ENCODE data around the gene NCKAP5.

Gene NCKAP5

GRCh38 chr2:132980304-132980703 lies 588.0 kb downstream of the NCKAP5 start:
- CTCF ChIA-PET, result no interaction called here
- DNase-seq (ENCODE audit: extremely low spot score), result no peak
- TF ChIP-seq CTCF (IDR thresholded peaks at IDR 0.05; ENCODE audit: control extremely low read depth, extremely low read depth, low read depth, missing control alignments), result no peak
- POLR2A ChIA-PET, result no interaction called here

DNA sequence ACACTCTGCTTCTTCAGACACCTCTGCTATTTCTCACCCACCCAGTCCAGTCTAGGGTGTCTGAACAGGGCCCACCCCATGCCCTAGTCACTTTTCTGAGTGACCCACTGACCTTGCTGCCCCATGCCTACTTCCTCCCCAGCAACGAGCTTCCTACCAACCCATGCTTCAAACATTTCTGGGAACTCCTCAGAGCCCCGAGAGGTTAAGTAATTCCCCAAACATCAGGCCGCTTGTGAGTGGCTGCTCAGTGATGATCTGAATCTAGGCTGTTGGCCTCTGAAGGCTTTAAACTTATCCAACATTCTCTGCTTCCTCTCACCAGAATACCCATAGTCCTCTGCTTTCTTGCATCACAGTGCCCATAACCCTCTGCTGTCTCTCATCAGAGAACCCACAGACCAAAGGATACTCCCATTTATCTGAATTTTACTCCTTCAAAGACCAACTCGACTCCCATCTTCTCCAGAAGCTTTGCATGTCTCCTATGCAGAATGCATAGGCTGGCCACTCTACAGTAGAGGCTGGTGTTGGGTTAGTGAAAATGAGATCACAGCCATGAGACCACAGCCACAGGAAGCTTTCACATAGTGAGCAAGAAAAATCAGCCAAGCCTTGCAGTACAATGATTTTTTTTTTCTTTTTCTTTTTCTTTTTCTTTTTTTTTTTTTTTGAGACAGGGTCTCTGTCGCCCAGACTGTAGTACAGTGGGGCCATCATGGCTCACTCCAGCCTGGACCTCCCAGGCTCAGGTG lies 588.7 kb downstream of the NCKAP5 start:
- no peak for TF ChIP-seq CTCF (IDR thresholded peaks at IDR 0.05; ENCODE audit: control extremely low read depth, extremely low read depth, low read depth, missing control alignments)
- DNase-seq (ENCODE audit: extremely low spot score), result peak; percentile 8
- POLR2A ChIA-PET, result no interaction called here
- CTCF ChIA-PET, result interaction anchor here (1.1 kb wide), 2 partner anchors 11 to 34 kb away, joined by 3 to 4 read pairs; no protein-coding TSS in a partner anchor

GRCh38 chr2:132978840-132979239 lies 589.4 kb downstream of the NCKAP5 start:
- ChIA-PET CTCF (interaction anchor here (1.1 to 1.7 kb wide), 5 partner anchors 10 to 35 kb away, joined by 3 to 5 read pairs (median 3); no protein-coding TSS in a partner anchor), POLR2A (no interaction called here)
- no peak for TF ChIP-seq CTCF (IDR thresholded peaks at IDR 0.05; ENCODE audit: control extremely low read depth, extremely low read depth, low read depth, missing control alignments)
- no peak for DNase-seq (ENCODE audit: extremely low spot score)

GRCh38 chr2:132977812-132978529 lies 590.3 kb downstream of the NCKAP5 start:
- POLR2A ChIA-PET, result no interaction called here
- no peak for TF ChIP-seq CTCF (IDR thresholded peaks at IDR 0.05; ENCODE audit: control extremely low read depth, extremely low read depth, low read depth, missing control alignments)
- CTCF ChIA-PET, result interaction anchor here (0.8 to 1.7 kb wide), 7 partner anchors 9 to 35 kb away, joined by 3 to 5 read pairs (median 3); no protein-coding TSS in a partner anchor

DNA sequence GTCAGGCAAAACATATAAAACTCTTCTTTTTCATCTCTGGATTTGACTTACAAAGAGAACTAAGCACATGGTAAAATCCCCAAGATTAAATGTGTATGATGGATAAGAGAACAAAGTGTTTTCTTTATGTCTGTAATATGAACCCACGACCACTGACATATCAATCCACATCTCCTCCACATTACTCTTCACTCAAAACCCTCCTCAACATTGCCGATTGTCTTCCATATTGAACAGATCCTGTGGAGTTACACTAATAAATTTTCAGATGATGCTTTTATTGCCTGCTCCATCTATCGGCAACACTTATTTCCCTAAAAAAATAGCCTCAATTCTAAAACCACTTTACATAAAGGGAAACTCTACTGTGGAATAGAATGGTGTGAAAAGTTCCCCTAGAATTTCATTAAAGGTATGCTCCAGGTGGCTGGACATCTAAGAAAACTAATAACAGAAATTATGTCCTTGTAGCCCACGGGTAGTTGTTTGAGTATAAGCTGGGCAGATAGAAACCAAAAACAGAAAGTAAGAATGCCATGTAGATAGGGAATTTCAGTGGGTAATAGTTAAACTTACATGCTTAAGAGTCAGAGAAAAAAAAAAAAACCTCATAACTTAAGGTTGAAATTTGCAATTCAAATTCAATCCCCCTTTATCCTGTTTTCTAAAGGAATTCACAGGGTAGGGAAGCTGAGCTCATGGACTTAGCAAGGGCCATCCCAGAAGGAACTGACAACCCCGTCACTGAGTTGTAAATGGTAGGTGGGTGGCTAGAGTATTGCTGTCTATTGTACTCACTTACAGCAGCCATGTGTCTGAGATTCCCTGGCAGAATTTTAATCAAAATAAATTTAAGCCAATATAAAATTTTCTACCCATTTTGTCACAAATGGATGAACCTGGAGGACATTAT lies 592.8 kb downstream of the NCKAP5 start:
- POLR2A ChIA-PET, result no interaction called here
- TF ChIP-seq CTCF (IDR thresholded peaks at IDR 0.05; ENCODE audit: control extremely low read depth, extremely low read depth, low read depth, missing control alignments), result no peak
- DNase-seq (ENCODE audit: extremely low spot score), result no peak
- CTCF ChIA-PET, result no interaction called here

More at GRCh38 chr2:132977812-132978529, 590.3 kb downstream of the NCKAP5 start:
- no peak for DNase-seq (ENCODE audit: extremely low spot score)
